ENCODE data around the gene PNLIP.

Gene PNLIP

GRCh38 chr10:116567335-116567734 is 21.6 kb downstream of the PNLIP start:
- DNase-seq (ENCODE audit: low read depth in 1 of 2, low spot score in 1 of 2) = no peak

GRCh38 chr10:116574797-116575196 is 29.1 kb downstream of the PNLIP start:
- DNase-seq (ENCODE audit: low read depth in 1 of 2, low spot score in 1 of 2) = no peak

- no peak for DNase-seq (ENCODE audit: low read depth in 1 of 2, low spot score in 1 of 2)
Observed at GRCh38 chr10:116587878-116588591, 42.3 kb downstream of the PNLIP start.

- no peak for DNase-seq (ENCODE audit: low read depth in 1 of 2, low spot score in 1 of 2)
Observed at GRCh38 chr10:116588995-116589394, 43.3 kb downstream of the PNLIP start.

- DNase-seq (ENCODE audit: low read depth in 1 of 2, low spot score in 1 of 2) = no peak
Observed at GRCh38 chr10:116589926-116590325, 44.2 kb downstream of the PNLIP start.

GRCh38 chr10:116590590-116591444 is 45.1 kb downstream of the PNLIP start, which contains the start of gene PNLIPRP1:
TSS of gene PNLIPRP1 (plus strand) at chr10:116590959. CDS start at chr10:116591130, 171 bp downstream.
- no peak for DNase-seq (ENCODE audit: low read depth in 1 of 2, low spot score in 1 of 2)

- DNase-seq (ENCODE audit: low read depth in 1 of 2, low spot score in 1 of 2) = no peak
Observed at GRCh38 chr10:116593139-116593740, 47.5 kb downstream of the PNLIP start.

GRCh38 chr10:116594525-116595035 is 48.8 kb downstream of the PNLIP start:
- DNase-seq (ENCODE audit: low read depth in 1 of 2, low spot score in 1 of 2) = no peak

- DNase-seq (ENCODE audit: low read depth in 1 of 2, low spot score in 1 of 2) = no peak
Observed at GRCh38 chr10:116596062-116596461, 50.3 kb downstream of the PNLIP start.

GRCh38 chr10:116597543-116597942 is 51.8 kb downstream of the PNLIP start:
- no peak for DNase-seq (ENCODE audit: low read depth in 1 of 2, low spot score in 1 of 2)

- no peak for DNase-seq (ENCODE audit: low read depth in 1 of 2, low spot score in 1 of 2)
Observed at GRCh38 chr10:116598329-116598728, 52.6 kb downstream of the PNLIP start.

GRCh38 chr10:116599991-116600390 is 54.3 kb downstream of the PNLIP start:
- no peak for DNase-seq (ENCODE audit: low read depth in 1 of 2, low spot score in 1 of 2)

GRCh38 chr10:116602648-116603400 is 57.1 kb downstream of the PNLIP start:
- DNase-seq (ENCODE audit: low read depth in 1 of 2, low spot score in 1 of 2) = no peak

GRCh38 chr10:116606061-116606483 is 60.3 kb downstream of the PNLIP start:
- no peak for DNase-seq (ENCODE audit: low read depth in 1 of 2, low spot score in 1 of 2)

- DNase-seq (ENCODE audit: low read depth in 1 of 2, low spot score in 1 of 2) = no peak
Observed at GRCh38 chr10:116607336-116607735, 61.6 kb downstream of the PNLIP start.

- DNase-seq (ENCODE audit: low read depth in 1 of 2, low spot score in 1 of 2) = no peak
Observed at GRCh38 chr10:116608686-116609594, 63.2 kb downstream of the PNLIP start.

GRCh38 chr10:116610443-116611152 is 64.9 kb downstream of the PNLIP start:
- DNase-seq (ENCODE audit: low read depth in 1 of 2, low spot score in 1 of 2) = no peak

GRCh38 chr10:116611153-116611545 is 65.4 kb downstream of the PNLIP start:
- no peak for DNase-seq (ENCODE audit: low read depth in 1 of 2, low spot score in 1 of 2)

- DNase-seq (ENCODE audit: low read depth in 1 of 2, low spot score in 1 of 2) = no peak
Observed at GRCh38 chr10:116612107-116612769, 66.5 kb downstream of the PNLIP start.

Data from activated CD4-positive, alpha-beta T cell treated with anti-CD3 and anti-CD28 coated beads, Interleukin-2, amount 50 U/mL, for 24 hours (primary cell).